HG02623 (cell line): ENCODE measurements around the gene PGGHG.
"Not testable (repeated sequence)": the region's sequence is repeated elsewhere in the genome, so short reads cannot be mapped to it uniquely, and the experiment has no call there.

Experiments
- ATAC-seq: cut with Tn5 transposase; IDR thresholded peaks from one replicate; pipeline ENCODE4 v1.9.1; 2021; ENCODE audit warnings: moderate library complexity; ENCODE audit not compliant: unreplicated experiment

The PGGHG gene

DNA sequence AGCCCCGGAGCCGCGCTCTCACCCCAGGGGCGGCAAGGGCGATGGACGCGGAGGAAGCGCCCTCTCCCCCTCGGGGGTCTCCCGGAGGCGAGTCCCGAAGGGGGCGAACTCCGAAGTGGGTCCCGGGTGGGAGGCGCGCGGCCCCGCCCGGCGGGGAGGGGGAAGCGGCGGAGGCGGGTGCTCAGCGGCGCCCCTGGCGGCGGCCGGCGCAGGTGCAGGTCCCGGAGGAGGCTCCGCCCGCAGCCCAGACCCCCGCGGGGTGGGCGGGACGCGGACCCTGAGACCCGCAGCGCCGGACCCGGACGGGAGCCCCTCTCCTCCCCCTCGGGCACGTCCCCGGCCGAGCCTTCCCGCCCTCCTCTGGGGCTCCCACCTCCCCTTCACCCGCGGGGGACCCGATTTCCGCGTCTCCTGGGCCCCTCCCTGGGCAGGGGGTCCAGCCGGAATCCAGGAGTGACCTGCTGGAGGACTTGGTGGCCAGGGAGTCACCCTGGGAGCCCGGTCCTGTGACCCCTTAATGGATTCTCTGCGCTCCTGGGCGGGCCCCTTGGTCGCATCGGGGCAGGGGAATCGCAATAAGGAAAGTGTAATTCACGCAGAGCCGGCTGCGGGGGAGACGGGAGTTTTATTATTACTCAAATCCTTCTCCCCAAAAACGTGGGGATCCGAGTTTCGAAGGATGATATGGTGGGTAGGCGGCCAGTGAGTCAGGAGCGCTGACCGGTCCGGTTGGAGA, 22.3 kb downstream of the PGGHG start:
- ATAC-seq: peak; percentile 43

DNA sequence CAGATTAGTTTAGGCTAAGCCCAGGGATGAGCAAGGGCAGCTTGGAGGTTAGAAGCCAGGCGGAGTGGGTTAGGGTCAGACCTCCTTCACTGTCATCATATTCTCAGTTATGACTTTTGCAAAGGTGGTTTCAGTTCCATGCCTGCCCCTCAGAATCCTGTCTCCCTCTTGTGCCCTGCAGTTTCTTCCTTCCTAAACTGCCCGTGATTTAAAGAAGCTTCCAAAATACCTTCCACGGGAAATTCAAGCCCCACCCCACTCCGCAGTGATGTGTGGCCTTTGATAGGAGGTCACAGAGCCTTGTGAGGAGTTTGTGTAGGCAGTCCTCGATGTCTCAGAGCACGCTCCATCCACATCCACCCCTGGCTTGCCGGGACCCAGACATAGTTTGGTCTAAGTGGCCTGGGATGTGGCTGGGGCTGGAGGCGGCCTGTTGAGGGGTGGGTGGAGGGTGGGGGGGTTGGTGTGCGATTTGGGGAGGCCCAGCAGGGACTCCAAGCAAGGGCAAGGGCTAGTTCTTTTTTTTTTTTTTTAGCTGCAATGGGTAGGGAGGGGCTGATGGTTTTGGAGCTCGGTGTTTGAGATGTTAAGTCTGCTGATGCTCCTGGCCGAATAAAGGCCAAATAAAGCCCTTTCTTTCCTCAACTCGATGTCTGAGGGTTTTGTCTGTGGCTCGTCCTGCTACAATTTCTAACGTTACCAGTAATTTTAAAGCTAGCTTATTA, 23.3 kb downstream of the PGGHG start:
- ATAC-seq: no peak

DNA sequence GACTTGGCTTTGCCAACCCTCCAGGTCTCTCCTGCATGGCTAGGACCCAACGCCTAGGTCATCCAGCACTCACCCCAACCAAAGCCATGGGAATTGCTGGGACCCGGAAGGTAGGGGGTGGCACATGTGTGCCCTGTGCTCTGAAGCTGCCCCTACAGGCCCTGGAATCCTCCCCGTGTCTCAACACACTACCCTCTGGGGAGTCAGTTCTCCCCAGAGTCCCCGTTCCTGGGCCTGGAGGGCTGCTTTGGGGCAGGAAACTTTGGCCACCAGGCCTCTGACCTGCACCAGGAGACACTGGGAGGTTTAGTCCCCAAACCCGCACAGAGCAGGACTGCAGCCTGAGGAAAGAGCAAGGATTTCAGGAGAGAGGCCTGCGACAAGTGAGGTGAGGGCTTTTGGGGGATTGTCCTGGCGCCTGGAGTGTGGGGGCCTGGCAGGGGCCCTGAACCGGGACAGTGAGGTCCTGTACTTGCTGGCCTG, 24.4 kb downstream of the PGGHG start:
- ATAC-seq: no peak

DNA sequence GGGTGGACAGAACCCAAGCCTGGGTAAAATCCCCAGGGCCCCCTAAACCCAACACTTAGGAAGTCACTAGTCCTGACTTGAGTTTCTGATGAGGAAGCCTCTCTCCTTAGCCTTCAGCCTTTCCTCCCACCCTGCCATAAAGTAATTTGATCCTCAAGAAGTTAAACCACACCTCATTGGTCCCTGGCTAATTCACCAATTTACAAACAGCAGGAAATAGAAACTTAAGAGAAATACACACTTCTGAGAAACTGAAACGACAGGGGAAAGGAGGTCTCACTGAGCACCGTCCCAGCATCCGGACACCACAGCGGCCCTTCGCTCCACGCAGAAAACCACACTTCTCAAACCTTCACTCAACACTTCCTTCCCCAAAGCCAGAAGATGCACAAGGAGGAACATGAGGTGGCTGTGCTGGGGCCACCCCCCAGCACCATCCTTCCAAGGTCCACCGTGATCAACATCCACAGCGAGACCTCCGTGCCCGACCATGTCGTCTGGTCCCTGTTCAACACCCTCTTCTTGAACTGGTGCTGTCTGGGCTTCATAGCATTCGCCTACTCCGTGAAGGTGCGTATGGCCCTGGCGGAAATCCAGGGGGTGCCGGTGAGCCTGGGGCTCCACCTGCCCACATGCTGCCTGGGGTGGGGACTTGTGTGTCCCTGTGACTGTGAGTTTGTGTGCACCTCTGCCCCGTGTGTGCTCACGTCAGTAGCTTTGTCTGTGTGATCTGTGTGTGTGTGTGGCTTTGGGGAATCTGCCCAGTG, 25.0 kb downstream of the PGGHG start, which contains the start of gene IFITM1:
Gene IFITM1, plus strand, starts transcription at position 254 of the 767 bp plus-strand sequence. Its CDS starts 131 bp downstream, at position 385.
- no peak for ATAC-seq

DNA sequence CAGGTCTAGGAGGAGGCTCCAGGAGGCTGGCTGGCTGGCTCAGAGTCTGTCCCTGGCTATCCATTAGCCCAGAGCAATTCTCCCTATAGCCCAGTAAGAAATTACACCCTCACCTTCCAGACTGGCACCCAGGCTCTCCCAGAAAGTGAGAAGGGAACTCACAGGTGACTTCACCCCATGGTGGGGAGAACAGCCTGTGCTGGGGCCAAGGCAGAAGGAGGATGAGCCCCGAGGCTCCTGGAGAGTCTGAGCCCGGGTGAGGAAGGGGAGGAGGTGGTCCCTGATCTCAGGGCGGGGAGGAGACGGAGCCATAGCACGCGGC, 25.6 kb downstream of the PGGHG start:
- not testable (repeated sequence) for ATAC-seq

DNA sequence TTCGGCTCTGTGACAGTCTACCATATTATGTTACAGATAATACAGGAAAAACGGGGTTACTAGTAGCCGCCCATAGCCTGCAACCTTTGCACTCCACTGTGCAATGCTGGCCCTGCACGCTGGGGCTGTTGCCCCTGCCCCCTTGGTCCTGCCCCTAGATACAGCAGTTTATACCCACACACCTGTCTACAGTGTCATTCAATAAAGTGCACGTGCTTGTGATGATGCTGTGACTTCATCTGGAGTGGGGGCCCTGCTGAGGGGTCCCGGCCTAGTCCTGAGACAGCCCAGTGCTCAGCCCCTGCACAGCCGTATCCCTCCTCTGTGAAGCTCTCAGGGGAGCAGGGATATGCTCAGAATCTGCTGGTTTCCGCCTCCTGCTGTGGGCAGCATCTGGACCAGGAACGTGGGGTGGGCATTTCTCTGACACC, 26.1 kb downstream of the PGGHG start:
- no peak for ATAC-seq

DNA sequence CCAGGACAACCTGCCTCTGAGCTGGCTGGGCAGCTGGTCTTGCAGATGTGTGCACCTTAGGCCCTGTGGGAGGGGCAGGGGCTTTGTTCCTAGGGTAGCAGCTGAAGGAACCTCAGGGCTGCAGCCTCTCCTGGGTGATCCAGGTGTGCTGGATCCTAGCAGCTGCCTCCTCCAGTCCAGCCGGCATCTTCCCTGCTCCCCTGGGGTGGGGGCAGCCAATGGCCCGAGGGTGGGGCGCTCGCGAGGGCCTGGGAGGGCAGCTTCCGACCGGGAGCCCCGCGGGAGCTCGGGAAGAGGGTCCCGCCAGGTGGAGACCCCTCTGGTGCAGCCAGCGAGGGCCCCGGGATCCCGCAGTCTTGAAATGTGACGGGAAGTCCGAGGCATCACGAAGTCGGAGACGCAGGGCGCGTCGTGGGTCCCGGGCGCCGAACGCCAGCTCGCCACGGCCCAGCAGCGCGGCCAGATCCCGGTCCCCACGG, 26.6 kb downstream of the PGGHG start:
- no peak for ATAC-seq

DNA sequence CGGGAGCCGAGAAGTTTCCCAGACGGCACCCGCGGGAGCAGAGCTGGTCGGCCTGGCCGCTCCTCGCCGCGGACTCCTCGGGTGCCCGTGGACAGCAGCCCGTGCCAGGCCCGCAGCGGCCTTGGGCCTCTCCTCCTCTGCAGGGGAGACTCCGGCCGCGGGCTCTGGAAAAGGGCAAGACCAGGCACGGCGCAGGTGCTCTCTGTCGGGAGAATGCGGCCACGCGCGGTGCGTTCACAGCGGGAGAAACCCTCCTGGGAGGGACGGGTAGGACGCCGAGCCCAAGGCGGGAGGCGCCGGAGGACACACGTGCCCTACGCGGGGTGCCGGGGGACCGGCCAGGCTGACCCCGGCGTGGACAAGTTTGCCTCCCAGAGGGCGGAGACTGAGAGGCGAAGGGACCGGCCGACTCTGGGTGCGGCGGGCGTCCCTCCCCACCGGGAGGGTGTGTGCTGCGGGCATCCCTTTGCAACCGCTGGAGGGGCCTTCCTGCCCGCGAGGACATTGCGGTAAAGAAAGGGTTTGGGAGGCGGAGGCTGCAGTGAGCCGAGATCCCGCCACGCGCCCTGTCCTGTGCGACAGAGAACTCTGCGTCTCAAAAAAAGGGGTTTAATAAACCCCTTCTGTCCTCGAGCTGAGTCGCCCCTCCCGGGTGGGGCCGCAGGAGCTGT, 27.2 kb downstream of the PGGHG start:
- ATAC-seq: no peak

DNA sequence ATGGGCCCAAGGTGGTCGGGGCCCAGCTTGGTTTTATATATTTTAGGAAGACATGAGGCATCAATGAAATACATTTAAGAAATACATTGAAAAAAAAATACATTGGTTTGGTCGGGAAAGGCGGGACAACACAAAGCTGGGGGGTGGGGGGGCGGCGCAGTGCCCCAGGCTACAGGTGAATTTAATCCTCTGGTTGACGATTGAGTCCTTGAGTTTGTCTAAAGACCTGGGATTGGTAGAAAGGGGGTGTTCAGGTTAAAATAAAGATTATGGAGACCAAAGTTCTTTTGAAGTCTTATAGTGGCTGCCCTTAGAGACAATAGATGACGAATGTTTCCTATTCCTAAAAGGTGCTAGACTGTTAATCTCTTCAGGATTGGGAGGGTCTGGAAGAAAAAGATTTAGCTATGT, 28.0 kb downstream of the PGGHG start:
- ATAC-seq: no peak

DNA sequence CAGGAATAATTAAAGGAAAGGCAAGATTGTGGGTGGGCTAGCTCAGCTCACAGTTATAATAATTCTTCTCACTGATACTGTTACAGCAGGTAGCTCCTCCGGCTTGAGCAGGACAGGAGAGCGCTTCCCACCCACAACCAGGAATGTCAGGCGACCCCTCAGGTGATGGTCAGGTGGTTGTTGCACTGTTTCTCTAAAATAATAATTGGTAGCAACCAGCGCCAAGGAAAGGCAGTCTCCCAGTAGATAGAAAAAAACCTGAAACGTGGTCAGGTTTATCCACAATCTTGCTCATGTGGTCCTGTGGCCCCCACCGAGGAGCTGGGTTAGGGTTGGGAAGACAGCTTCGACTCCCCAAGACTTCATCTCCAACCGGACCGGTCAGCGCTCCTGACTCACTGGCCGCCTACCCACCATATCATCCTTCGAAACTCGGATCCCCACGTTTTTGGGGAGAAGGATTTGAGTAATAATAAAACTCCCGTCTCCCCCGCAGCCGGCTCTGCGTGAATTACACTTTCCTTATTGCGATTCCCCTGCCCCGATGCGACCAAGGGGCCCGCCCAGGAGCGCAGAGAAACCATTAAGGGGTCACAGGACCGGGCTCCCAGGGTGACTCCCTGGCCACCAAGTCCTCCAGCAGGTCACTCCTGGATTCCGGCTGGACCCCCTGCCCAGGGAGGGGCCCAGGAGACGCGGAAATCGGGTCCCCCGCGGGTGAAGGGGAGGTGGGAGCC, 28.9 kb downstream of the PGGHG start:
- ATAC-seq: not testable (repeated sequence)

DNA sequence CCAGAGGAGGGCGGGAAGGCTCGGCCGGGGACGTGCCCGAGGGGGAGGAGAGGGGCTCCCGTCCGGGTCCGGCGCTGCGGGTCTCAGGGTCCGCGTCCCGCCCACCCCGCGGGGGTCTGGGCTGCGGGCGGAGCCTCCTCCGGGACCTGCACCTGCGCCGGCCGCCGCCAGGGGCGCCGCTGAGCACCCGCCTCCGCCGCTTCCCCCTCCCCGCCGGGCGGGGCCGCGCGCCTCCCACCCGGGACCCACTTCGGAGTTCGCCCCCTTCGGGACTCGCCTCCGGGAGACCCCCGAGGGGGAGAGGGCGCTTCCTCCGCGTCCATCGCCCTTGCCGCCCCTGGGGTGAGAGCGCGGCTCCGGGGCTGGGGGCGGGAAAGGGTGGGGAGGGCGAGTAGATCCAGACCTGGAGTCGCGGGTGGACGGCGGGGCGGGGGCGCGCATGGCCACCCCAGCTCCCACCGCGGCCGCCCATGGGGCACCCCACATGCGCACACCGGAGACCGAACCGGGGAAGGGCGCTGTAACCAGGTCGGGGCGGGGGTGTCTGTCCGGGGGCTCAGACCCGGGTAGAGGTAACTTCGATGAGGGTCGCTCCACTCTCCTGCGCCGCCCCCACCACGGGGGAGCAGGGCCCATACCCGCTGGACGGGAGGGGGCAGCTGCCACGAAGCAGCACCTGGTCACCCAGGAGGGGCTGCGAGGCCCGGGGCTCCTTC, 29.6 kb downstream of the PGGHG start:
- ATAC-seq: peak; percentile 22

DNA sequence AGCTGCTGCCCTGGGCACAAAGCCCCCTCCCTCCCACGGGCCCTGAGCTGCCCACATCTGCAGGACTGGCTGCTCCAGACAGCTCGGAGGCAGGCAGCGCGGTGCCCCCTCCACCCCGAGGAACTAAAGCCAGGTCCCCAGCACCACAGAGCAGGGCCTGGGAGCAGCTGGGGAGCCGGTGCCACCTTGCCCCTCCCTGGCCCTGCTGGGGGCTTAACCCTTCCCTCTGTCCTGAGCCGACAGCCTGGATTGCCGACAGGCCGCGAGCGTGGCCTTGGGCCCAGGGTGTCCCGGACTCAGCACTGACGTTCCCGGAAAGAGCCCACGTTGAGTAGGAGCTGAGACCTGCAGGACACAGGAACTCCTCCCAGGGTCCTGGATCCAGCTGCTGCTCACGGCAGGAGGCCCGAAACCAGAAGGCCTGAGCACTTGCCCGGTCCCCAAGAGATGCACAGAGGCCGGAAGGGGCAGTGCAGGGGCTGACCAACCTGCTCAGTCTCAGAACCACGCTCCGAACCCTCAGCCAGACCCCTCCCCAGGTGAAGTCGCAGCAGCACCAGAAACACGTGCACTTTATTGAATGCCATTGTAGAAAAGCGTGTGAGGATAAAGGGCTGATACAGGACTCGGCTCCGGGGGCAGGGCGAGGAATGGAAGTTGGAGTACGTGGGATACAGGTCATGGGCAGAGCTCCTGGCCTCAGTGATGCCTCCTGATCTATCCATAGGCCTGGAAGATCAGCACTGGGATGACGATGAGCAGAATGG, 30.4 kb downstream of the PGGHG start:
- ATAC-seq: peak; percentile 11

DNA sequence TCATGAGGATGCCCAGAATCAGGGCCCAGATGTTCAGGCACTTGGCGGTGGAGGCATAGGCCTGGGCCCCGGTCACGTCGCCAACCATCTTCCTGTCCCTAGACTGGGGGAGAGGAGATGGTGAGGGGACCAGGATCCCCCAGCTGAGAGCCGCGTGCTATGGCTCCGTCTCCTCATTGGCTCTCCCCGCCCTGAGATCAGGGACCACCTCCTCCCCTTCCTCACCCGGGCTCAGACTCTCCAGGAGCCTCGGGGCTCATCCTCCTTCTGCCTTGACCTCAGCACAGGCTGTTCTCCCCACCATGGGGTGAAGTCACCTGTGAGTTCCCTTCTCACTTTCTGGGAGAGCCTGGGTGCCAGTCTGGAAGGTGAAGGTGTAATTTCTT, 31.0 kb downstream of the PGGHG start:
- ATAC-seq: not testable (repeated sequence)

DNA sequence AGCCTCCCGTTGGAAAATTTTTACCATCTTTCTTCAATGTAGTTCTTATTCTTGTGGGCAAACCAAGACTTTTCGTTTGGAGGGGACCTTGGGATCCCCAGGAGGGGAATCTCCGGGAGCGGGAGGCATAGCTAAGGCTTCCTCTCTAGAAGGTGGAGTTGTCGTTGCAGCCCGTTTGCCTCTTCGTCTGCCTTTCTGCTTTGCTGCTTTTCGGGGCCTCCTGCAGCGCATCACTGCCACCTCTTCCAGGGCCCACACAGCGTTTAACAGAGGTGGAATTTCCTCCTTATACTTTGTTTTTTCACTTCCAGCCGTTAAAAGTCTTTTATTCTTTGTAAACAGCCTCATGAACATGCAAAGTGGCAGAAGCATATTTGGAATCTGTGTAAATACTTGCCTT, 35.2 kb downstream of the PGGHG start:
- no peak for ATAC-seq

DNA sequence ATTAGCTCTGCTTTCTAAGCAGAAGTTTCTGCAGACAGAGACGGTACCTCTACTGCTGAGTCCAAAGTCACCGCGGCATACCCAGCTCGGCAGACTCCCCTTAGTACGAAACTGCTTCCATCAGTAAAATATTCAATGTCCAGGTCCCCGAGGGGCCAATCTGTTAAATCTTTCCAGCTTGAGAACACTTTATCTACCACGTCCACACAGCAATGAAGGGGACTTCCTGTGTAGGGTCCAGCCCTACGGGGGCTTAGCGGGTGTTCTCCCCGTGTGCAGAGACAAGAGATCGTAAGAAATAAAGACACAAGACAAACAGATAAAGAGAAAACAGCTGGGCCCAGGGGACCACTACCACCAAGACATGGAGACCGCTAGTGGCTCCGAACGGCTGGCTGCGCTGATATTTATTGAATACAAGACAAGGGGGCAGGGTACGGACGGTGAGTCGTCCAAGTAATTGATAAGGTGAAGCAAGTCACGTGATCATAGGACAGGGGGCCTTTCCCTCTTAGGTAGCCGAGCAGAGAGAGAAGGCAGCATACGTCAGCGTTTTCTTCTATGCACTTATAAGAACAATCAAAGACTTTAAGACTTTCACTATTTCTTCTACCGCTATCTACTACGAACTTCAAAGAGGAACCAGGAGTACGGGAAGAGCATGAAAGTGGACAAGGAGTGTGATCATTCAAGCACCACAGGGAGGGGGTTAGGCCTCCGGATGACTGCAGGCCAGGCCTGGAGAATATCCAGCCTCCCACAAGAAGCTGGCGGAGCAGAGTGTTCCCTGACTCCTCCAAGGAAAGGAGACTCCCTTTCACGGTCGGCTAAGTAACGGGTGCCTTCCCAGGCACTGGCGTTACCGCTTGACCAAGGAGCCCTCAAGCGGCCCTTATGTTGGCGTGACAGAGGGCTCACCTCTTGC, 35.9 kb downstream of the PGGHG start:
- ATAC-seq: not testable (repeated sequence)

DNA sequence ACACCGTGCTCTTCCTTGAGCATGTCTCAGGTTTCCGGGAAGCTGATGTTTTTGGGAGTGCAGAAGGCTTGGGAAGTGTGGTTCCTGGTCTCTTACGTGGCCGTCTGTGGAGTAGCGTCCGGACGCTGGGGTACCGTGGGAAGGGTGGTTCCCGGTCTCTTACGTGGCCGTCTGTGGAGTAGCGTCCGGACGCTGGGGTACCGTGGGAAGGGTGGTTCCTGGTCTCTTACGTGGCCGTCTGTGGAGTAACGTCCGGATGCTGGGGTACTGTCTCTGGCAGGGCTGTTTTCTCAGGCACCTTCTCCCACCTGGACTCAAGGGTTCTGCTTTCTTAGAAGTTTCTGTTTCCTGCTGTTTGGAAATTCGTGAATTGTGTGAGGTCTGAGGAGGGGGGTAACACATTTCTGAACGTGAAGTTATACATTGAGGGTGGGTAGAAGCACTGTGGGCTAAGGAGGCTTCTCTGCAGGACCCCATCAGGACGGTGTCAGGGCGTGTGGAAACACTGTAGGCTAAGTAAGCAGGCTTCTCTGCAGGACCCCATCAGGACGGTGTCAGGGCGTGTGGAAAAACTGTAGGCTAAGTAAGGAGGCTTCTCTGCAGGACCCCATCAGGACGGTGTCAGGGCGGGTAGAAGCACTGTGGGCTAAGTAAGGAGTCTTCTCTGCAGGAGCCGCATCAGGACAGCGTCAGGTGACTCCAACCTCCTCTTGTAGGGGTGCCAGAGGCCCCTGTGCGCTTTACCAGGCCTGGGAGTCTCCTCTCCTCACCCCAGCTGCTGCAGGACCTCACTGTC, 37.1 kb downstream of the PGGHG start:
- ATAC-seq: no peak

DNA sequence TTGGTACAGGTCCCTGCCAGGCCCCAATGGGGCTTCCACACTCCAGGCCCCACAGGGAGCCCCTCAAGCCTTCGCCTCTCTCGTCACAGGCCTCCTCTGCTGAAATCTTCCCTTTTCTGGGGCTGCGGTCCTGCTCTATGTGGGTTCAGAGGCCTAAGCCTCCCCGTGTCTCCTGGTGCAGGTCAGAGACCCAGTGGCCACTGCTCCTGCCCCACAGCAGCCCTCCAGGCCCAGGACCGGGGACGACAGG, 37.6 kb downstream of the PGGHG start:
- no peak for ATAC-seq
